ENCODE results near the gene TNFRSF6B.

The TNFRSF6B gene

DNA sequence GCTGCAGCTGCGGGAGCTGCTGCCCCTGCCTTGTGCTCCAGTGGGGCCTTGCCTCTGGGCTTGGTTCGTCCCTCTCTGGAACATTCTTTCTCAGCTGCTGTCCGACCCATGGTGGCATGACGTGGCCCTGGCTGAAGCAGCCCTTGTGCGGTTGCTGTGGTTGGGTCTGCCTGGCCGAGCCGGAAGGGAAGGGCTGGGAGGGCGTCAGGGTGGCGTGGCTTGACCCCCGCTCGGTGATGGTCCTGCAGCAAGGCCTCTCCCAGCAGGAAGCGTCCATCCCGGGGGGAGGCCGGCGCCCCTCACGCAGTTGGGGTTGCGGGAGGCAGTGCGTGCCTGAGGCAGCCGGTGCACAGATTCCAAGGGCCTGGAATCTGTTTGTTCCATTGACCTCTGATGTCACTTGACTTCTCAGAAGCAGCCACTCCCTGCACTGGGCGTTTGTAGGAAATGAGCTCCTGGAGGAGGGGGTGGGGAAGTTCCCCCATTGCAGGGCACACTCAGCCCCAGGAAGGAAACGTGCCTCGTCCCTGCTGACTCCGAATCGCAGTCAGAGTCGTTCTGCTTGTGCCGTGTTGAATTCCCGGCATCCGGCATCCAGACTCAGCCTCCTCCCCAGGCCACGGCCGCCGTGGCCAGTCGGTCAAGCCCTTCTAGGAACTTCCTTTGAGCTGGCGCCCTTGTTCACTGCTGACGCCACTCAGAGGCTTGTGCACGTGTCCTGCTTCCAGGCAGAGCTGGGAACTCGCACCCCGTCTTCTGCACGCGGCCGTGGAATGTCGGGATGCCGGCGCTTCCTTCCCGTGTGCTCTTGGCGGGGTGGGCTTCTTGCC, 9.7 kb upstream of the TNFRSF6B start:
- peak; percentile 82 for DNase-seq

DNA sequence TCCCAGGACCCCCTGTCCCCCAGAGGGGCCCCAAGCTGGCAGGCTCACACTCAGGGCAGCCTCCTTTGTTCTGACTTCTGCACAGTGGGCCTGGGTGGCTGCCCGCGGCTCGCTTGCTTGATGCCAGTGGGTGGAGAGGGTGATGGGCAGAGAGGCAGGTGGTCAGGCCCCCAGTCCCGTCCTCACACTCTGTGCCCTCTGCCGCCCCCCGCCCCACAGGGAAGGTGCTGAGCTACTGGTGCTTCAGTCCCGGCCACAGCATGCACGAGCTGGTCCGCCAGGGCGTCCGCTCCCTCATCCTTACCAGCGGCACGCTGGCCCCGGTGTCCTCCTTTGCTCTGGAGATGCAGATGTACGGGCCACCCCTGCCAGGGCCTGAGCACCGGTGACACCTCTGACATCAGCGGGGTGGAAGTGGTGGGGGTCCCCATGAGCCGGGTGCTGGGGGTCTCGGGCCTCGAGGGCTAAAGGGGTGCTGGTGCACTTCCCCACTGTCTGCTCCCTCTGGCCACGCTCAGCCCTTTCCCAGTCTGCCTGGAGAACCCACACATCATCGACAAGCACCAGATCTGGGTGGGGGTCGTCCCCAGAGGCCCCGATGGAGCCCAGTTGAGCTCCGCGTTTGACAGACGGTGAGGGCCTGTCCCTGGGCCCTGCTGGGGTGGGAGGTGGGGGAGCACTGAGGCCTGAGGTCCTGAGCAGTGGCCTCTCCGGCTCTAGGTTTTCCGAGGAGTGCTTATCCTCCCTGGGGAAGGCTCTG, 8.9 kb upstream of the TNFRSF6B start:
- DNase-seq: no peak

DNA sequence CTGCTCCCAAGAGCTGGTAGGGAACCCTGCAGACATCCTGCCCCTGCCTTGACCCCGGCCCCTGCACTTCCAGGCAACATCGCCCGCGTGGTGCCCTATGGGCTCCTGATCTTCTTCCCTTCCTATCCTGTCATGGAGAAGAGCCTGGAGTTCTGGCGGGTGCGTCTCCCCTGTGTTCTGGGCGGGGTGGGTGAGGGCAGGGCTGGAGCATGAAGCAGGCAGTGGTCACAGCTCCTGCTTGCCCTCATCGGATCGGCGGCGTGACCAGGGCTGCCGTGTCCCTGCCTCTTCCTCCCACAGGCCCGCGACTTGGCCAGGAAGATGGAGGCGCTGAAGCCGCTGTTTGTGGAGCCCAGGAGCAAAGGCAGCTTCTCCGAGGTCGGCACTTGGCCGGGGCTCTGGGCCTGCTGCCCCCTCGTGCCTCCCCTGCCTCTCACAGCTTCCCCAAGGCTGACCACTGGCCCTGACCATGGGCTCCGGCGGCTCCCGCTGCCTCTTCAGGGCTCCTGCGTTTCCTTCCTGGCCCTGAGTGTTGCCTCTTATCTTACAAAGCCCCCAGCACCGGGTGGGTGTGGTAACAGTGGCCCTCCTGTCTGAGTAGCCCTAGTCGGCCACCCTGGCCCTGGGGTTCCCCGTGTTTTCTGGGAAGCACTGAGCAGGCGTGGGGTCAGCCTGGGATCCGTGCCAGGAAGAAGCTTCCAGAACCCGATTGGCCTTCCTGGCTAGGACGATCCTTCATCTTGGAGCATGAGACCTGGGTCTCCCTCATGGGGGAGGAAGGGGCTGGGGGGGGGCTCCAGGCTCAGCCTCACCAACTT, 8.0 kb upstream of the TNFRSF6B start:
- no peak for DNase-seq

DNA sequence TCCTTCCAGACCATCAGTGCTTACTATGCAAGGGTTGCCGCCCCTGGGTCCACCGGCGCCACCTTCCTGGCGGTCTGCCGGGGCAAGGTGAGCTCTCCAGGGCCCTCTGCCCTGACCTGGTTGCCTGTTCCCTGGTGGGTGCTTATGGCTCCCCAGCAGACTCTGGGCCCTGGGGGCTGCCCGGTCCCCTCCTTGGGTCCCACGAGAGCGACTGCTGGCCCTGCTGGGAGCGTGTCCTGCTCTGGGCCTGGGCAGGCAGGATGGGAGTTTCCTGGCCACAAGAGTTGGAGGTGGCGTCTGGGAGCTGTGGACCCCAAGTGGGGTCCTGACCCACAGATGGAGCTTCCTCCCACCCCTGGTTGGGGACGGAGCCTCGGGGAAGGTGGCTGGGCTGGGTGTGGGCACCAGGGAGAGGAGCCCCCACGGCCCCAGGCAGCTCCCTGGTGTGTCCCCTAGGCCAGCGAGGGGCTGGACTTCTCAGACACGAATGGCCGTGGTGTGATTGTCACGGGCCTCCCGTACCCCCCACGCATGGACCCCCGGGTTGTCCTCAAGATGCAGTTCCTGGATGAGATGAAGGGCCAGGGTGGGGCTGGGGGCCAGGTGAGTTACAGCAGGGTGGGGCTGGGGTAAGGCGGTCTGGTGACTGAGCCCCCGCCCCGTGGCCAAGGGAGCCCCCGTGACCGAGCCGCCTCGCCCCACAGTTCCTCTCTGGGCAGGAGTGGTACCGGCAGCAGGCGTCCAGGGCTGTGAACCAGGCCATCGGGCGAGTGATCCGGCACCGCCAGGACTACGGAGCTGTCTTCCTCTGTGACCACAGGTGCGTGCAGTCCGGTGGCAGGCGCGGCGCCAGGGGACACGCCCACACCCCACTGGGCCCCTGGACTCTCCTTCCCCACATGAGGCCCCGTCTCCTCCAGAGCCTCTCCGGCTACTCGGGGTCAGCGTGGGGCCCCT, 7.1 kb upstream of the TNFRSF6B start:
- DNase-seq: no peak

DNA sequence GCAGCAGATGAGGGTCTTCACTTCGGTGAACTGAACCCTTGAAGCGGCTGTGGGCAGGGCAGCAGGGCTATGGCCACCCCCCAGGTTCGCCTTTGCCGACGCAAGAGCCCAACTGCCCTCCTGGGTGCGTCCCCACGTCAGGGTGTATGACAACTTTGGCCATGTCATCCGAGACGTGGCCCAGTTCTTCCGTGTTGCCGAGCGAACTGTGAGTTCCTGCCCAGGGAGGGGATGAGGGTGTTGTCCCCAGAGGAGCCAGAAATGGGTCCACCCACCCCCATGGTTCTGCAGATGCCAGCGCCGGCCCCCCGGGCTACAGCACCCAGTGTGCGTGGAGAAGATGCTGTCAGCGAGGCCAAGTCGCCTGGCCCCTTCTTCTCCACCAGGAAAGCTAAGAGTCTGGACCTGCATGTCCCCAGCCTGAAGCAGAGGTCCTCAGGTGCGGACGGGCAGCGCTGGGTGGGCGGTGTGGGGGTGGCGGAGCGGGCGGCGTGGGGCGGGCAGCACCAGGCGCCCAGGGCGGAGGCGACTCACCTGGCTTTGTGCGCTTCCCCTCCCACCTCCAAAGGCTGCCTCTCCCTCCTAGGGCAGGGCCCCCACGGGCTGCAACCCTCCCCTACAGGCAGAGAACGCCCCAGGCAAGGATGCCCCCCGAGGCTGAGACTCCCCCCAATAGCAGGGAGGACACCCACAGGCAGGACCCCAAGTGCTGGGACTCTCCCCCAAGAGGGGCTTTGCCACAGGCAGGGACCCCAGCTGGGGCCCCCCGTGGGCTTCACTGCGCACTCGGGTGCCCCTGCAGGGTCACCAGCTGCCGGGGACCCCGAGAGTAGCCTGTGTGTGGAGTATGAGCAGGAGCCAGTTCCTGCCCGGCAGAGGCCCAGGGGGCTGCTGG, 6.2 kb upstream of the TNFRSF6B start:
- no peak for DNase-seq

DNA sequence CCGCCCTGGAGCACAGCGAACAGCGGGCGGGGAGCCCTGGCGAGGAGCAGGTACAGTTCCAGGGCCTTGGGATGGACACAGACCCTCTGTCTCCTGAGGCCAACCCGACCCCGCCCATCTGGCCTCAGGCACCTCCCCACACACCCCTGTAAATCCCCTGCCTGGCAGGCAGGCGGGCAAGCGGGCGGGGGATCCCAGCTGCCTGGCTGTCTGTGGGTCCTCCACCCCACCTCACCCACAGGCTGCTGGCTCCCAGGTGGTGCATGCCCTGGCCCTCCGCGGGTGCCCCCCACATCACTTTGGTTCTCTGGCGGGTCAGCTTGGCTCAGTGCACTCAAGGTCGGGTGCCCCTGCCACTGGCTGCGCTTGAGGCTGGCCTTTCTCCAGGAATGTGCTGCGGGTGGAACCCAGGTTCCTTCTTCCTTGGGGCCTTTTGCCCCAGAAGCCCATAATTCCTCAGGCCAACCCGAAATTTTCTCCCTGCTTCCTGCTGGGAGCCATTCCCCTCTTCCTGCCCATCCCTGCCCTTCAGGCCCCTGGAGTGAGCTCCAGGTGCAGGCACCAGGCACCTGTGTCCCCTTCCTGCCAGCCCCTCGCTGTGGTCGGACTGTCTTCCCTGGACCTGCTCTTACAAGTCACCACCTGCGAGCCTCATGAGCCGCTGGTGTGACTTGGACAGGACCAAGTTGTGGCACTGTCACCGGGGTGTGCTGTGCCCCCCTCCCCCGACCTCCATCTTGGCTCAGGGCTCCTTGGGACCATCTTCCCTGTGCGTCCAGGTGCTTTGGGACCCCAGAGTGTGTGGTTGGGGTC, 5.3 kb upstream of the TNFRSF6B start:
- DNase-seq: no peak

DNA sequence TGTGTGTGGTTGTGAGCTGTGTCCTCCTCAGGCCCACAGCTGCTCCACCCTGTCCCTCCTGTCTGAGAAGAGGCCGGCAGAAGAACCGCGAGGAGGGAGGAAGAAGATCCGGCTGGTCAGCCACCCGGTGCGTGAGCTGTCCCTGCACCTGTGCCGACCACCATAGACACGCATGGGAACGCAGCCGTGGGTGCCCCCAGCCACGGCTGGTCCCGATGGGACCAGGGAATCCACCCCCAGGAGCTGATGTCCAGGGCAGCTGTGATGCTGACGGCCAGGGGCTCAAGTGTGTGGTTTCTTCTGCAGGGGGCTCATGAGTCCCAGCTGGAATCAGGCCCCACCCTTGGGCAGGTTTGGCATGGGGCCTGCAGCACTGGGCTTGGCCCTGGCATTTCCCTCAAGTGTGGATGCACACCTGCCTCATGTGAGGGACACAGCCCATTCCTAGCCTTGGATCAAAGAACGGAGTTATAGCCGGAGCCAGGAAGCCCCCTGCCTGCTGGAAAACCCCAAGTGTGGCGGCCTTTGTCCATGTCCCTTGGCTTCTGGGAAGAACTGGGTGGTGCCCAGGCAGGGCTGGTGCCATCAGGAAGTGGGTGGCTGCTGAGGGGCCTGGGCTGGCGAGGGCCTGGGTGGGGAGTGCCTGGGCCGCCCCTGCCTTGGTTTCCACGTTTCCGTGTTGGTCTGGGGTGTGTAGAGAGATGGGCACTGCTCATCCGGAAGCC, 4.6 kb upstream of the TNFRSF6B start:
- no peak for DNase-seq

DNA sequence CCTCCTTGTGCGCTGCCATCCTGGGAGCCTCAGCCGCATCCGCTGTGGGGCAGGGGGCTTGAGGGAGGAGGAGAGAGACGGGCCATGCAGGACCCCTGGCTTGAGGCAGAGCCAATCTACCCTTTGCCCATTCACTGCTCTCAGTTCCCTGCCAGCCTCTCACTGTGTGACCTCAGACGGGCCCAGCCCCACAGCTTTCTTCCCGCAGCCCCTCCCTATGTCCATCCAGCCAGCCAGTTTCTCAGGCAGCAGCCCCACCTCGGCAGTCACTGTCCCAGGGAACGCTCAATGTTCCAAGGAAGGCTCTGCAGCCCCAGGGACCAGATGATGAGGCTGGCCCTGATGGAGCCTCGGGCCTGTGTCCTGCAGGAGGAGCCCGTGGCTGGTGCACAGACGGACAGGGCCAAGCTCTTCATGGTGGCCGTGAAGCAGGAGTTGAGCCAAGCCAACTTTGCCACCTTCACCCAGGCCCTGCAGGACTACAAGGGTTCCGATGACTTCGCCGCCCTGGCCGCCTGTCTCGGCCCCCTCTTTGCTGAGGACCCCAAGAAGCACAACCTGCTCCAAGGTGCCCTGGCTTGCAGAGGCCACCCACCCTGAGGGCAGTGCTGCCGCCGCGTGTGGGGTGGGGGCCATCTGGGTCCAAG, 3.9 kb upstream of the TNFRSF6B start:
- DNase-seq: no peak

DNA sequence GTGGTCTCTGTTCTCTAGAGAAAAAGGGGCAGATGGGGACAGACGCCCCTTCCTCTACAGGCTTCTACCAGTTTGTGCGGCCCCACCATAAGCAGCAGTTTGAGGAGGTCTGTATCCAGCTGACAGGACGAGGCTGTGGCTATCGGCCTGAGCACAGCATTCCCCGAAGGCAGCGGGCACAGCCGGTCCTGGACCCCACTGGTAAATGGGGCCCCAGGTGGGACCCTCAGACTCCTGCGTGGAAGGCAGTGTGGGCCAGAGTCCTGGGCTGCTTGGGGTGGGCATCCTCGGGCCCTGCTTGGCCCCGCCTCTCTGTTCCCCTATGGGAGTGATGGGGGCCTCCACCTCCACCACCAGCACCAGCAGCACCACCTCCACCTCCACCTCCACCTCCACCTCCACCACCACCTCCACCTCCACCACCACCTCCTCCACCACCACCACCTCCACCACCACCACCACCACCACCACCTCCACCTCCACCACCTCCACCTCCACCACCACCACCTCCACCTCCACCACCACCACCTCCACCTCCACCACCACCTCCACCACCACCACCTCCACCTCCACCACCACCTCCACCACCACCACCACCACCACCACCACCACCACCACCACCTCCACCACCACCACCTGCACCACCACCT, 3.2 kb upstream of the TNFRSF6B start:
- no peak for DNase-seq

DNA sequence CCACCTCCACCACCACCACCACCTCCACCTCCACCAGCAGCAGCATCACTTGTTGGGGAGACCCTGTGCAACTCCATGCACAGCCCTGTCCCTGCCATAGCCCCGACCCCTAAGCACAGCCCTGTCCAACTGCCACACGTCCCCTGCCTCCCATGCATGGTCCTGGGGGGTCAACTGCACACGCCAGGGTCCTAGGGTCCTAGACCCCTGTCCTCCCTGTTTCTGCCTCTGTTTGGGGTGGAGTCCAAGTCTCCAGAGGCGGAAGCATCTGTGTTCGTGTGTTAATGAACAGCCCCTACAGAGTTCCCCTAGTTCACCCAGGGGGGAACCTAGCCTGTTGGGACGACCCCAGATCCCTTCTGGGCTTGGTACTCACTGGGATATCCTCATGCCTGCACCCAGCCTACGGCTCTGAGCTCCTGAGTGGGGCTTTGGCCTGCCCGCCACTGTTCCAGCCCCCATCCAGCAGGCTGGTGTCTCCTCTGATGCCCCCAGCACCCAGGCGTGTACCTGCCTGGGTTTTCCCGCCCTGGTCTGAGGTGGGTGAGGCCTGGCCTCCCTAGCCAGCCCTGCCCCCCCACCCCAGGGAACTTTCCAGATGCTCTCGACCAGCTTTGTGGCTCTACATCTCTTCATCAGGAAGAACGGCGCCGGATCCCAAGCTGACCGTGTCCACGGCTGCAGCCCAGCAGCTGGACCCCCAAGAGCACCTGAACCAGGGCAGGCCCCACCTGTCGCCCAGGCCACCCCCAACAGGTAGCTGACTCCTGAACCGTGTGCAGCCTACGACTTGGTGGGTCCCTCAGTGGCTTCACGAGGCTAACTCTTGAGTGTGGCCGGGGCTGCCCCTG, 2.5 kb upstream of the TNFRSF6B start:
- DNase-seq: no peak

DNA sequence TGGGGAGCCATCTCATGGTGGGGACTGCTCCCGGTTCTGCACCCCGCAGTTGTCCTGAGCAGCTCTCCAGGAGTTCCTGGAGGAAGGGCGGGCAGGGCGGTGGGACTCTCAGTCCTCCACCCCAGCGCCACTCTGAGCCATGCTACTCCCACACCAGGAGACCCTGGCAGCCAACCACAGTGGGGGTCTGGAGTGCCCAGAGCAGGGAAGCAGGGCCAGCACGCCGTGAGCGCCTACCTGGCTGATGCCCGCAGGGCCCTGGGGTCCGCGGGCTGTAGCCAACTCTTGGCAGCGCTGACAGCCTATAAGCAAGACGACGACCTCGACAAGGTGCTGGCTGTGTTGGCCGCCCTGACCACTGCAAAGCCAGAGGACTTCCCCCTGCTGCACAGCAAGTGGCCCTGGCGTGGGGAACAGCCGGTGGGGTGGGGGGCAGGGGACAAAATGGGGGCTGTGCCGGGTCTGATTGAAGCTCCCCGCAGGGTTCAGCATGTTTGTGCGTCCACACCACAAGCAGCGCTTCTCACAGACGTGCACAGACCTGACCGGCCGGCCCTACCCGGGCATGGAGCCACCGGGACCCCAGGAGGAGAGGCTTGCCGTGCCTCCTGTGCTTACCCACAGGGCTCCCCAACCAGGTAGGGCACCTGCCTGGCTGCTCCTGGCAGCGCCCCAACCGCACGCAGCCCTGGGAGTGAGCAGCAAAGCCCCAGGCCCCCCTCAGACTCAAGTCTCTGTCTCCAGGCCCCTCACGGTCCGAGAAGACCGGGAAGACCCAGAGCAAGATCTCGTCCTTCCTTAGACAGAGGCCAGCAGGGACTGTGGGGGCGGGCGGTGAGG, 1.6 kb upstream of the TNFRSF6B start:
- DNase-seq: no peak

DNA sequence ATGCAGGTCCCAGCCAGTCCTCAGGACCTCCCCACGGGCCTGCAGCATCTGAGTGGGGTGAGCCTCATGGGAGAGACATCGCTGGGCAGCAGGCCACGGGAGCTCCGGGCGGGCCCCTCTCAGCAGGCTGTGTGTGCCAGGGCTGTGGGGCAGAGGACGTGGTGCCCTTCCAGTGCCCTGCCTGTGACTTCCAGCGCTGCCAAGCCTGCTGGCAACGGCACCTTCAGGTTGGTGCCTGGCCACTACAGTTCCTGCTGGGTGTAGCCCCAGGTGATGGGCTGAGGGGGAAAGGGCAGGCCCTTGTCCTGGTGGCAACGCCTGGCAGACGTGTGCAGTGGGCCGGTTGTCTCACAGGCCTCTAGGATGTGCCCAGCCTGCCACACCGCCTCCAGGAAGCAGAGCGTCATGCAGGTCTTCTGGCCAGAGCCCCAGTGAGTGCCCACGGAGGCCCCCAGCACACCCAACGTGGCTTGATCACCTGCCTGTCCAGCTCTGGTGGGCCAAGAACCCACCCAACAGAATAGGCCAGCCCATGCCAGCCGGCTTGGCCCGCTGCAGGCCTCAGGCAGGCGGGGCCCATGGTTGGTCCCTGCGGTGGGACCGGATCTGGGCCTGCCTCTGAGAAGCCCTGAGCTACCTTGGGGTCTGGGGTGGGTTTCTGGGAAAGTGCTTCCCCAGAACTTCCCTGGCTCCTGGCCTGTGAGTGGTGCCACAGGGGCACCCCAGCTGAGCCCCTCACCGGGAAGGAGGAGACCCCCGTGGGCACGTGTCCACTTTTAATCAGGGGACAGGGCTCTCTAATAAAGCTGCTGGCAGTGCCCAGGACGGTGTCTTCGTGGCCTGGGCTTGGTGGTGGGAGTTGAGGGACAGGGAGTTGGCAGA, 787 bp upstream of the TNFRSF6B start:
- DNase-seq: no peak

DNA sequence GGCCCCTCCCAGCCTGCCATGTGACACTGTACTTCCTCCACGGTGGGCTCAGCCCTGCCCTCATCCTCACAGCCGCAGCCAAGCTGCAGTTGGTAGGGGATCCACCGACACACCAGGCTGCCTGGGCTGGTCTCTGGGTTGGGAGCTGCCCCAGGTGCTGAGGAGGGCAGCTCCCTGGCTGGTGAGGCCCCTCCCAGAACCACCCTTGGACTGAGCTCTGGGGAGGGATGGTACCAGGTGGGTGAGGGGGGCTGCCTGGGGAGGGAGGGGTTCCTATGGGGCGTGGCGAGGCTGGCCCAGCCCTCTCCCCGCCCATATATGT, 185 bp upstream of the TNFRSF6B start:
- DNase-seq: peak; percentile 29

DNA sequence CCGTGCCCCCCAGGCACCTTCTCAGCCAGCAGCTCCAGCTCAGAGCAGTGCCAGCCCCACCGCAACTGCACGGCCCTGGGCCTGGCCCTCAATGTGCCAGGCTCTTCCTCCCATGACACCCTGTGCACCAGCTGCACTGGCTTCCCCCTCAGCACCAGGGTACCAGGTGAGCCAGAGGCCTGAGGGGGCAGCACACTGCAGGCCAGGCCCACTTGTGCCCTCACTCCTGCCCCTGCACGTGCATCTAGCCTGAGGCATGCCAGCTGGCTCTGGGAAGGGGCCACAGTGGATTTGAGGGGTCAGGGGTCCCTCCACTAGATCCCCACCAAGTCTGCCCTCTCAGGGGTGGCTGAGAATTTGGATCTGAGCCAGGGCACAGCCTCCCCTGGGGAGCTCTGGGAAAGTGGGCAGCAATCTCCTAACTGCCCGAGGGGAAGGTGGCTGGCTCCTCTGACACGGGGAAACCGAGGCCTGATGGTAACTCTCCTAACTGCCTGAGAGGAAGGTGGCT, 960 bp downstream of the TNFRSF6B start:
- no peak for DNase-seq

DNA sequence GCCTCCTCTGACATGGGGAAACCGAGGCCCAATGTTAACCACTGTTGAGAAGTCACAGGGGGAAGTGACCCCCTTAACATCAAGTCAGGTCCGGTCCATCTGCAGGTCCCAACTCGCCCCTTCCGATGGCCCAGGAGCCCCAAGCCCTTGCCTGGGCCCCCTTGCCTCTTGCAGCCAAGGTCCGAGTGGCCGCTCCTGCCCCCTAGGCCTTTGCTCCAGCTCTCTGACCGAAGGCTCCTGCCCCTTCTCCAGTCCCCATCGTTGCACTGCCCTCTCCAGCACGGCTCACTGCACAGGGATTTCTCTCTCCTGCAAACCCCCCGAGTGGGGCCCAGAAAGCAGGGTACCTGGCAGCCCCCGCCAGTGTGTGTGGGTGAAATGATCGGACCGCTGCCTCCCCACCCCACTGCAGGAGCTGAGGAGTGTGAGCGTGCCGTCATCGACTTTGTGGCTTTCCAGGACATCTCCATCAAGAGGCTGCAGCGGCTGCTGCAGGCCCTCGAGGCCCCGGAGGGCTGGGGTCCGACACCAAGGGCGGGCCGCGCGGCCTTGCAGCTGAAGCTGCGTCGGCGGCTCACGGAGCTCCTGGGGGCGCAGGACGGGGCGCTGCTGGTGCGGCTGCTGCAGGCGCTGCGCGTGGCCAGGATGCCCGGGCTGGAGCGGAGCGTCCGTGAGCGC, 1.6 kb downstream of the TNFRSF6B start:
- DNase-seq: no peak
